Pancreas (tissue), 10 donors: ENCODE results near the gene LRRC56. TPM values are rescaled to one million over a fixed set of nuclear protein-coding genes. Genes with fewer than 3 reads are reported as not detected.

Experiments used
- ATAC-seq, 4 donors: fragments of 200-7000 bp; cut with Tn5 transposase; one replicate each; pipeline versions ENCODE4 v1.8.0 to v1.9.1; 2020; ENCODE audit warnings: mild to moderate bottlenecking in 4 of 4, moderate library complexity in 4 of 4
- DNase-seq, 6 donors: peaks; one replicate each; pipeline ENCODE4 v3.0.0-alpha.2; 2020
- FAIRE-seq: peaks from 2 replicates; lab custom pipeline; 2012; peaks lifted over from hg19 to GRCh38; lab: Jason Lieb, UNC
- H3K27ac ChIP-seq, 4 donors: fragments of 200-600 bp; sonication (generic); 1 replicate in 3 of 4; 2 replicates in 1 of 4; pipeline versions ENCODE4 v1.5.0 to v1.8.0; 2020
- H3K27me3 ChIP-seq, 4 donors: fragments of 200-600 bp; one replicate each; pipeline ENCODE4 v1.8.0; 2021
- H3K36me3 ChIP-seq, 3 donors: fragments of 200-600 bp; sonication (generic) in 1 of 3; one replicate each; pipeline versions ENCODE4 v1.5.0 to v1.8.0; 2020 to 2021
- H3K4me1 ChIP-seq, 3 donors: fragments of 200-600 bp; one replicate each; pipeline ENCODE4 v1.8.0; 2021
- H3K4me3 ChIP-seq, 4 donors: fragments of 200-600 bp; sonication (generic) in 2 of 4; one replicate each; pipeline versions ENCODE4 v1.5.0 to v1.8.0; 2020 to 2021
- H3K9me3 ChIP-seq, 4 donors: fragments of 200-600 bp; one replicate each; pipeline ENCODE4 v1.8.0; 2021
- whole genome bisulfite sequencing, 2 donors: extraction: QIAGEN DNeasy Blood & Tissue Kit; methylation state at CpG; one replicate each; pipeline ENCODE4 v1.1.7; 2013; 5-methylcytosine and 5-hydroxymethylcytosine counted together
- intact Hi-C, 3 donors: fragments of 100-400 bp; cut with DNase I; formaldehyde crosslinking; loops; one replicate each; pipeline versions ENCODE4 v1.11.1 to v1.14.2; 2022
- polyA plus RNA-seq, 2 donors: library from polyadenylated mRNA; stranded (reverse); fragments of 200-250 nt; gene quantifications; one replicate each; pipeline ENCODE4 v1.2.3, GENCODE V29; 2013
- total RNA-seq, 6 donors: library from RNA; stranded (reverse); fragmentation: NEBNext Ultra II Directional in 4 of 6; extraction: Animal tissue kit (Norgen Biotek cat#: 25700) in 4 of 6; gene quantifications; one replicate each; pipeline versions ENCODE4 v1.2.1 to v1.2.4, GENCODE V29; 2021 to 2023
- TF ChIP-seq, protein P1 (sequence below), 4 donors: fragments of 200-600 bp; sonication (generic) in 3 of 4; IDR thresholded peaks; one replicate each; pipeline versions ENCODE4 v1.5.0 to v1.8.0; 2021; ENCODE audit warnings: antibody characterized with exemption in 4 of 4
- donor health status: healthy with polysubstance abuse.
- donor health status: DM: no; HTN: no; CAD: no; lungs with moderate emphysema.
- donor health status: DM: no; HTN: no; CAD: no.
- donor health status: control.
- donor health status: control.
- donor health status: Bipolar disorder and iron deficiency.
- donor health status: DM: yes; HTN: yes; CAD: no.
- donor health status: DM: no; HTN: no; CAD: no.
- donor health status: DM: no; HTN: no; CAD: no.
- donor health status: DM: yes; HTN: yes; CAD: no.

Gene LRRC56
- total and polyA plus RNA-seq, 8 donors, result 0.98 to 7.3 (median 1.8) TPM

DNA sequence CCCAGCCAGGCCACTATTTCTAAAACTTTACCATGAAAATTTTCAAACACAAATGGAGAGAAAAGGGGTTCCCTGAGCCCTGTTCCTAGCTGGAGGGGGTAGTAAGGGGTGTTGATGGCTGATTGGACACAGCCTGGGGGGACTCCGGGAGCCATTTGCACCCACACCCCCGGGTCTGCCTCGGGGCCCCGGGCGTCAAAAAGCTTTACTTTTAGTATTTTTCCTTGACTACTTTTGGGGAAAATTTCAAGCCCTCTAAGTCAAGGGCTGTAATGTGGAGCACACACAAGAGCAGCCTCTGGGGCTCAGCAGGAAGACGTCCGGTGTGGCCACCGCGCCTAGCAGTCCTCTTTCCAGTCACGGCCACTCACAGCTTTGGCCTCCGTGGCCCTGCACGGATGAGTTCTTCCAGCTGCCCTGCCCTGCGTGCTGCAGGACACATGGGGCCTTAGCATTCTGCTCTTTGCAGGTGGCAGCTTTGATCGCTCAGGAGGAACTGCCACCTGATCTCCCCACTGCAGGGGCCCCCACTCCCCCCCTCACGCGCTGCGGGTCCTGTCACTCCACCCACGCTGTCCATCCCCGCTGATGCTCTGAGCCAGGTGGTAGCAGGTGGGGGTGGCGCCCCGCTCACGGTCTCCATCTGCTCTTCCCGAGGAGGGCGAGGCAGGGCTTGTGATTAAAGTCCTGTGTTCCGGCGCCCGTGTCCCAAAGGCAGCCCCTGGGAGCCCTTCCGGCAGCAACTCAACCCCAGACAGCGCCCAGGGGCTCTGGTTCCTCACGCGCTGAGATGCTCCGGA, 44.7 kb upstream of the LRRC56 start:
- intact Hi-C loops, result no loop called here
- FAIRE-seq (no peak), DNase-seq (peak in 1 of 6 donors; percentile 67), ATAC-seq (peak in 1 of 4 donors; percentile 15)
- Histone ChIP-seq H3K9me3 (no peaks in the 10 kb centered on the region), H3K27me3 (no peaks in the 10 kb centered on the region), H3K4me3 (no peak overlapping the region), H3K27ac (no peak overlapping the region), H3K4me1 (no peaks in the 10 kb centered on the region), H3K36me3 (peaks cover 0 to 15% (median 10%) of the 10 kb centered on the region in 3 donors)
- TF ChIP-seq, protein P1, sequence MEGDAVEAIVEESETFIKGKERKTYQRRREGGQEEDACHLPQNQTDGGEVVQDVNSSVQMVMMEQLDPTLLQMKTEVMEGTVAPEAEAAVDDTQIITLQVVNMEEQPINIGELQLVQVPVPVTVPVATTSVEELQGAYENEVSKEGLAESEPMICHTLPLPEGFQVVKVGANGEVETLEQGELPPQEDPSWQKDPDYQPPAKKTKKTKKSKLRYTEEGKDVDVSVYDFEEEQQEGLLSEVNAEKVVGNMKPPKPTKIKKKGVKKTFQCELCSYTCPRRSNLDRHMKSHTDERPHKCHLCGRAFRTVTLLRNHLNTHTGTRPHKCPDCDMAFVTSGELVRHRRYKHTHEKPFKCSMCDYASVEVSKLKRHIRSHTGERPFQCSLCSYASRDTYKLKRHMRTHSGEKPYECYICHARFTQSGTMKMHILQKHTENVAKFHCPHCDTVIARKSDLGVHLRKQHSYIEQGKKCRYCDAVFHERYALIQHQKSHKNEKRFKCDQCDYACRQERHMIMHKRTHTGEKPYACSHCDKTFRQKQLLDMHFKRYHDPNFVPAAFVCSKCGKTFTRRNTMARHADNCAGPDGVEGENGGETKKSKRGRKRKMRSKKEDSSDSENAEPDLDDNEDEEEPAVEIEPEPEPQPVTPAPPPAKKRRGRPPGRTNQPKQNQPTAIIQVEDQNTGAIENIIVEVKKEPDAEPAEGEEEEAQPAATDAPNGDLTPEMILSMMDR (IDR thresholded peaks at IDR 0.05), result no peak
- 87 to 88% methylated on average over 32 of the region's 32 CpGs for WGBS, 2 donors

- FAIRE-seq (no peak), DNase-seq (peak in 1 of 6 donors; percentile 75), ATAC-seq (no peak)
- no peaks in the 10 kb centered on the region for H3K27me3 ChIP-seq
- no peak overlapping the region for H3K4me3 ChIP-seq
- WGBS, 2 donors, result 89 to 93% methylated on average over 34 to 37 of the region's 37 CpGs
- intact Hi-C loops, result no loop called here
- TF ChIP-seq, protein P1 (IDR thresholded peaks at IDR 0.05), result no peak
- H3K9me3 ChIP-seq, result no peaks in the 10 kb centered on the region
- H3K27ac ChIP-seq, result no peak overlapping the region
- no peaks in the 10 kb centered on the region for H3K4me1 ChIP-seq
- peaks cover 8 to 37% (median 33%) of the 10 kb centered on the region in 3 donors for H3K36me3 ChIP-seq
Measured at GRCh38 chr11:494761-495536, 42.4 kb upstream of the LRRC56 start.

- 71 to 74% methylated on average over 10 of the region's 10 CpGs for WGBS, 2 donors
- Histone ChIP-seq H3K4me1 (no peaks in the 10 kb centered on the region), H3K27me3 (no peaks in the 10 kb centered on the region), H3K36me3 (peaks cover 12 to 42% (median 39%) of the 10 kb centered on the region in 3 donors), H3K4me3 (no peak overlapping the region), H3K9me3 (no peaks in the 10 kb centered on the region), H3K27ac (no peak overlapping the region)
- intact Hi-C loops, result no loop called here
- TF ChIP-seq, protein P1 (IDR thresholded peaks at IDR 0.05), result no peak
- ATAC-seq, result peak in 1 of 4 donors; percentile 10
- no peak for FAIRE-seq
- peak in 2 of 6 donors; percentile 18 to 53 for DNase-seq
Measured at GRCh38 chr11:495537-495931, 41.8 kb upstream of the LRRC56 start.

- Histone ChIP-seq H3K9me3 (no peaks in the 10 kb centered on the region), H3K4me3 (no peak overlapping the region), H3K4me1 (no peaks in the 10 kb centered on the region), H3K27ac (no peak overlapping the region), H3K36me3 (peaks cover 12 to 47% (median 39%) of the 10 kb centered on the region in 3 donors), H3K27me3 (no peaks in the 10 kb centered on the region)
- 95% methylated on average over 34 of the region's 34 CpGs for WGBS, 2 donors
- DNase-seq, result peak in 2 of 6 donors; percentile 21 to 23
- TF ChIP-seq, protein P1 (IDR thresholded peaks at IDR 0.05), result no peak
- ATAC-seq, result no peak
- intact Hi-C loops, result no loop called here
- FAIRE-seq, result no peak
Measured at GRCh38 chr11:496834-497564, 40.3 kb upstream of the LRRC56 start.
